Stimulated activated CD4-positive, alpha-beta T cell treated with anti-CD3 and anti-CD28 coated beads, Interleukin-1b, Interleukin-23, amount 100 ng/mL, for 24 hours (primary cell): Measurements from ENCODE around the gene UPK3B.
"Not testable (repeated sequence)": the region's sequence is repeated elsewhere in the genome, so short reads cannot be mapped to it uniquely, and the experiment has no call there.

Experiments used
- DNase-seq, 4 experiments: peaks; one replicate each; pipeline ENCODE4 v3.0.0-alpha.2; 2020; ENCODE audit warnings: low read depth in 4 of 4, low spot score in 1 of 4

Gene UPK3B

GRCh38 chr7:76487969-76488368, 22.4 kb upstream of the UPK3B start:
- not testable (repeated sequence) for DNase-seq

- DNase-seq: not testable (repeated sequence)
These were observed 18.2 kb upstream of the UPK3B start for GRCh38 chr7:76492139-76492538.

GRCh38 chr7:76495717-76496116, 14.6 kb upstream of the UPK3B start:
- not testable (repeated sequence) for DNase-seq

- DNase-seq: not testable (repeated sequence)
These were observed 12.3 kb upstream of the UPK3B start for GRCh38 chr7:76497918-76498582.

GRCh38 chr7:76498583-76499200, 11.7 kb upstream of the UPK3B start:
- not testable (repeated sequence) for DNase-seq

GRCh38 chr7:76499201-76499923, 11.0 kb upstream of the UPK3B start:
- DNase-seq: not testable (repeated sequence)

- not testable (repeated sequence) for DNase-seq
These were observed 10.5 kb upstream of the UPK3B start for GRCh38 chr7:76499924-76500241.

GRCh38 chr7:76502224-76502623, 8.1 kb upstream of the UPK3B start:
- DNase-seq: not testable (repeated sequence)

- DNase-seq: not testable (repeated sequence)
These were observed 7.5 kb upstream of the UPK3B start for GRCh38 chr7:76502836-76503235.

- not testable (repeated sequence) for DNase-seq
These were observed 7.1 kb upstream of the UPK3B start for GRCh38 chr7:76503244-76503643.

GRCh38 chr7:76504351-76505167, 5.8 kb upstream of the UPK3B start:
- DNase-seq: not testable (repeated sequence)

- no peak for DNase-seq
These were observed 4.9 kb upstream of the UPK3B start for GRCh38 chr7:76505168-76506080.

- DNase-seq: no peak
These were observed 4.3 kb upstream of the UPK3B start for GRCh38 chr7:76506081-76506440.

GRCh38 chr7:76506643-76507042, 3.7 kb upstream of the UPK3B start:
- DNase-seq: not testable (repeated sequence)

GRCh38 chr7:76507723-76508406, 2.5 kb upstream of the UPK3B start:
- no peak for DNase-seq

GRCh38 chr7:76511200-76511910, 1.0 kb downstream of the UPK3B start:
- not testable (repeated sequence) for DNase-seq

GRCh38 chr7:76511911-76512885, 1.8 kb downstream of the UPK3B start:
- DNase-seq: not testable (repeated sequence)
